HEK293 (cell line): Measurements from ENCODE around the gene PRR20D.

Source experiments
- CTCF ChIA-PET: fragments of 350-600 bp; formaldehyde crosslinking; extraction: SDS; loops from one replicate; lab custom pipeline; 2021; ENCODE audit warnings: antibody characterized with exemption; lab: Yijun Ruan, JAX
- POLR2A ChIA-PET: fragments of 300-600 bp; formaldehyde crosslinking; extraction: SDS; loops from one replicate; lab custom pipeline; 2020; ENCODE audit warnings: antibody characterized with exemption, inconsistent platforms; lab: Yijun Ruan, JAX
- H3K27ac ChIP-seq: fragments of 200-500 bp; sonication (Bioruptor generic); 2 replicates; pipeline ENCODE4 v1.5.1; 2014; ENCODE audit warnings: low read depth, low read length, control low read depth, inconsistent platforms; ENCODE audit errors: extremely low read depth
- H3K36me3 ChIP-seq, 2 experiments: fragments of 200-500 bp in 1 of 2; sonication (Bioruptor generic) in 1 of 2; 1 replicate in 1 of 2; 2 replicates in 1 of 2; pipeline ENCODE4 v1.5.1; 2014 to 2017; ENCODE audit warnings: inconsistent platforms in 2 of 2, low read length in 2 of 2; ENCODE audit not compliant: control insufficient read depth in 2 of 2, insufficient read depth in 1 of 2
- H3K4me1 ChIP-seq: fragments of 200-500 bp; sonication (Bioruptor generic); 2 replicates; pipeline ENCODE4 v1.5.1; 2014; ENCODE audit warnings: mild to moderate bottlenecking, low read length, inconsistent platforms; ENCODE audit not compliant: control insufficient read depth, insufficient read depth
- H3K4me3 ChIP-seq: 2 replicates; pipeline ENCODE4 v1.5.1; 2011; ENCODE audit warnings: low read depth, mild to moderate bottlenecking, control low read depth, low read length, moderate library complexity
- H3K9me3 ChIP-seq: fragments of 200-500 bp; sonication (Bioruptor generic); 2 replicates; pipeline ENCODE4 v1.5.1; 2014; ENCODE audit warnings: low read depth, low read length, inconsistent platforms; ENCODE audit not compliant: control insufficient read depth, insufficient read depth
- BCL11B ChIP-seq: fragments of 450-650 bp; formaldehyde crosslinking; IDR thresholded peaks from 2 replicates; pipeline ENCODE4 v1.5.1; 2016; ENCODE audit warnings: low read depth, missing biosample characterization, missing genetic modification characterization
- SETDB1 ChIP-seq: IDR thresholded peaks from one replicate; pipeline ENCODE4 v1.6.1; 2017; ENCODE audit warnings: mild to moderate bottlenecking, low read length, moderate library complexity, mixed read lengths; ENCODE audit not compliant: insufficient read length
- ZFHX2 ChIP-seq: fragments of 450-650 bp; formaldehyde crosslinking; conservative IDR thresholded peaks from 2 replicates; pipeline ENCODE4 v1.5.1; 2016; ENCODE audit warnings: missing biosample characterization, missing genetic modification characterization
- ZNF426 ChIP-seq: fragments of 450-650 bp; formaldehyde crosslinking; IDR thresholded peaks from 2 replicates; pipeline ENCODE4 v1.5.1; 2017; ENCODE audit warnings: missing biosample characterization, missing genetic modification characterization, mild to moderate bottlenecking, inconsistent platforms, moderate library complexity
- ZNF596 ChIP-seq: fragments of 450-650 bp; IDR thresholded peaks from 2 replicates; pipeline ENCODE4 v1.5.0; 2018; ENCODE audit warnings: missing biosample characterization, mild to moderate bottlenecking, missing genetic modification characterization, moderate library complexity
- ZNF843 ChIP-seq: fragments of 450-650 bp; formaldehyde crosslinking; IDR thresholded peaks from 2 replicates; pipeline ENCODE4 v1.5.1; 2016; ENCODE audit warnings: missing biosample characterization, missing genetic modification characterization
- TF ChIP-seq, protein P1 (sequence below): fragments of 450-650 bp; formaldehyde crosslinking; IDR thresholded peaks from 2 replicates; pipeline ENCODE4 v1.5.1; 2016; ENCODE audit warnings: missing biosample characterization, missing genetic modification characterization, borderline replicate concordance
- TF ChIP-seq, protein P2 (sequence below): fragments of 450-650 bp; formaldehyde crosslinking; IDR thresholded peaks from 2 replicates; pipeline ENCODE4 v1.5.1; 2016; ENCODE audit warnings: missing biosample characterization, missing genetic modification characterization
- TF ChIP-seq, protein P3 (sequence below): fragments of 450-650 bp; formaldehyde crosslinking; IDR thresholded peaks from 2 replicates; pipeline ENCODE4 v1.5.1; 2016; ENCODE audit warnings: missing biosample characterization, missing genetic modification characterization
- TF ChIP-seq, protein P4 (sequence below): fragments of 450-650 bp; formaldehyde crosslinking; conservative IDR thresholded peaks from 2 replicates; pipeline ENCODE4 v1.5.1; 2016; ENCODE audit warnings: low read depth, missing biosample characterization, missing genetic modification characterization

The PRR20D gene

DNA sequence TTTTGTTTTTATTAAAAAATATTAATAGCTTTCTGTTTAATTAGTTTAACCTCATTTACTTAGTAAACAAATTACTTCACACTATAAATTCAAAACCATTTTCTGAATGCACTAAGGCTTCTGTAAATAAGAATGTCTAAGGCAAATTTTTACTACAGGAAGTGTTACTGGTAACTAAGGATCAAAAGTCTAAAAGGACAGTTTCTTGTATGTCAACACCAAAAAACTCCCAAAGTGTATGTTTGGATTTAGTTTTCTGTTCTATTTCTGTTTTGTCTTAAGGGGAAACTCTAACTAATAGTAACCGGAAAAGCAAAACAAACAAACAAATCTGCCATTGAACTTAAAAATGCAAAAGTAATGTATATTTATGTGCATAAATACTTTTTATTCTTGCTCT lies 31.2 kb downstream of the PRR20D start (continued):
- TF ChIP-seq, protein P1, sequence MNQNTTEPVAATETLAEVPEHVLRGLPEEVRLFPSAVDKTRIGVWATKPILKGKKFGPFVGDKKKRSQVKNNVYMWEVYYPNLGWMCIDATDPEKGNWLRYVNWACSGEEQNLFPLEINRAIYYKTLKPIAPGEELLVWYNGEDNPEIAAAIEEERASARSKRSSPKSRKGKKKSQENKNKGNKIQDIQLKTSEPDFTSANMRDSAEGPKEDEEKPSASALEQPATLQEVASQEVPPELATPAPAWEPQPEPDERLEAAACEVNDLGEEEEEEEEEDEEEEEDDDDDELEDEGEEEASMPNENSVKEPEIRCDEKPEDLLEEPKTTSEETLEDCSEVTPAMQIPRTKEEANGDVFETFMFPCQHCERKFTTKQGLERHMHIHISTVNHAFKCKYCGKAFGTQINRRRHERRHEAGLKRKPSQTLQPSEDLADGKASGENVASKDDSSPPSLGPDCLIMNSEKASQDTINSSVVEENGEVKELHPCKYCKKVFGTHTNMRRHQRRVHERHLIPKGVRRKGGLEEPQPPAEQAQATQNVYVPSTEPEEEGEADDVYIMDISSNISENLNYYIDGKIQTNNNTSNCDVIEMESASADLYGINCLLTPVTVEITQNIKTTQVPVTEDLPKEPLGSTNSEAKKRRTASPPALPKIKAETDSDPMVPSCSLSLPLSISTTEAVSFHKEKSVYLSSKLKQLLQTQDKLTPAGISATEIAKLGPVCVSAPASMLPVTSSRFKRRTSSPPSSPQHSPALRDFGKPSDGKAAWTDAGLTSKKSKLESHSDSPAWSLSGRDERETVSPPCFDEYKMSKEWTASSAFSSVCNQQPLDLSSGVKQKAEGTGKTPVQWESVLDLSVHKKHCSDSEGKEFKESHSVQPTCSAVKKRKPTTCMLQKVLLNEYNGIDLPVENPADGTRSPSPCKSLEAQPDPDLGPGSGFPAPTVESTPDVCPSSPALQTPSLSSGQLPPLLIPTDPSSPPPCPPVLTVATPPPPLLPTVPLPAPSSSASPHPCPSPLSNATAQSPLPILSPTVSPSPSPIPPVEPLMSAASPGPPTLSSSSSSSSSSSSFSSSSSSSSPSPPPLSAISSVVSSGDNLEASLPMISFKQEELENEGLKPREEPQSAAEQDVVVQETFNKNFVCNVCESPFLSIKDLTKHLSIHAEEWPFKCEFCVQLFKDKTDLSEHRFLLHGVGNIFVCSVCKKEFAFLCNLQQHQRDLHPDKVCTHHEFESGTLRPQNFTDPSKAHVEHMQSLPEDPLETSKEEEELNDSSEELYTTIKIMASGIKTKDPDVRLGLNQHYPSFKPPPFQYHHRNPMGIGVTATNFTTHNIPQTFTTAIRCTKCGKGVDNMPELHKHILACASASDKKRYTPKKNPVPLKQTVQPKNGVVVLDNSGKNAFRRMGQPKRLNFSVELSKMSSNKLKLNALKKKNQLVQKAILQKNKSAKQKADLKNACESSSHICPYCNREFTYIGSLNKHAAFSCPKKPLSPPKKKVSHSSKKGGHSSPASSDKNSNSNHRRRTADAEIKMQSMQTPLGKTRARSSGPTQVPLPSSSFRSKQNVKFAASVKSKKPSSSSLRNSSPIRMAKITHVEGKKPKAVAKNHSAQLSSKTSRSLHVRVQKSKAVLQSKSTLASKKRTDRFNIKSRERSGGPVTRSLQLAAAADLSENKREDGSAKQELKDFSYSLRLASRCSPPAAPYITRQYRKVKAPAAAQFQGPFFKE: no peak
- TF ChIP-seq, protein P2, sequence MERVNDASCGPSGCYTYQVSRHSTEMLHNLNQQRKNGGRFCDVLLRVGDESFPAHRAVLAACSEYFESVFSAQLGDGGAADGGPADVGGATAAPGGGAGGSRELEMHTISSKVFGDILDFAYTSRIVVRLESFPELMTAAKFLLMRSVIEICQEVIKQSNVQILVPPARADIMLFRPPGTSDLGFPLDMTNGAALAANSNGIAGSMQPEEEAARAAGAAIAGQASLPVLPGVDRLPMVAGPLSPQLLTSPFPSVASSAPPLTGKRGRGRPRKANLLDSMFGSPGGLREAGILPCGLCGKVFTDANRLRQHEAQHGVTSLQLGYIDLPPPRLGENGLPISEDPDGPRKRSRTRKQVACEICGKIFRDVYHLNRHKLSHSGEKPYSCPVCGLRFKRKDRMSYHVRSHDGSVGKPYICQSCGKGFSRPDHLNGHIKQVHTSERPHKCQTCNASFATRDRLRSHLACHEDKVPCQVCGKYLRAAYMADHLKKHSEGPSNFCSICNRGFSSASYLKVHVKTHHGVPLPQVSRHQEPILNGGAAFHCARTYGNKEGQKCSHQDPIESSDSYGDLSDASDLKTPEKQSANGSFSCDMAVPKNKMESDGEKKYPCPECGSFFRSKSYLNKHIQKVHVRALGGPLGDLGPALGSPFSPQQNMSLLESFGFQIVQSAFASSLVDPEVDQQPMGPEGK (tag by site-specific recombination): no peak
- TF ChIP-seq, protein P3, sequence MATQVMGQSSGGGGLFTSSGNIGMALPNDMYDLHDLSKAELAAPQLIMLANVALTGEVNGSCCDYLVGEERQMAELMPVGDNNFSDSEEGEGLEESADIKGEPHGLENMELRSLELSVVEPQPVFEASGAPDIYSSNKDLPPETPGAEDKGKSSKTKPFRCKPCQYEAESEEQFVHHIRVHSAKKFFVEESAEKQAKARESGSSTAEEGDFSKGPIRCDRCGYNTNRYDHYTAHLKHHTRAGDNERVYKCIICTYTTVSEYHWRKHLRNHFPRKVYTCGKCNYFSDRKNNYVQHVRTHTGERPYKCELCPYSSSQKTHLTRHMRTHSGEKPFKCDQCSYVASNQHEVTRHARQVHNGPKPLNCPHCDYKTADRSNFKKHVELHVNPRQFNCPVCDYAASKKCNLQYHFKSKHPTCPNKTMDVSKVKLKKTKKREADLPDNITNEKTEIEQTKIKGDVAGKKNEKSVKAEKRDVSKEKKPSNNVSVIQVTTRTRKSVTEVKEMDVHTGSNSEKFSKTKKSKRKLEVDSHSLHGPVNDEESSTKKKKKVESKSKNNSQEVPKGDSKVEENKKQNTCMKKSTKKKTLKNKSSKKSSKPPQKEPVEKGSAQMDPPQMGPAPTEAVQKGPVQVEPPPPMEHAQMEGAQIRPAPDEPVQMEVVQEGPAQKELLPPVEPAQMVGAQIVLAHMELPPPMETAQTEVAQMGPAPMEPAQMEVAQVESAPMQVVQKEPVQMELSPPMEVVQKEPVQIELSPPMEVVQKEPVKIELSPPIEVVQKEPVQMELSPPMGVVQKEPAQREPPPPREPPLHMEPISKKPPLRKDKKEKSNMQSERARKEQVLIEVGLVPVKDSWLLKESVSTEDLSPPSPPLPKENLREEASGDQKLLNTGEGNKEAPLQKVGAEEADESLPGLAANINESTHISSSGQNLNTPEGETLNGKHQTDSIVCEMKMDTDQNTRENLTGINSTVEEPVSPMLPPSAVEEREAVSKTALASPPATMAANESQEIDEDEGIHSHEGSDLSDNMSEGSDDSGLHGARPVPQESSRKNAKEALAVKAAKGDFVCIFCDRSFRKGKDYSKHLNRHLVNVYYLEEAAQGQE (tag by site-specific recombination): no peak
- no peak for TF ChIP-seq ZNF426 (tag by site-specific recombination)
- TF ChIP-seq, protein P4, sequence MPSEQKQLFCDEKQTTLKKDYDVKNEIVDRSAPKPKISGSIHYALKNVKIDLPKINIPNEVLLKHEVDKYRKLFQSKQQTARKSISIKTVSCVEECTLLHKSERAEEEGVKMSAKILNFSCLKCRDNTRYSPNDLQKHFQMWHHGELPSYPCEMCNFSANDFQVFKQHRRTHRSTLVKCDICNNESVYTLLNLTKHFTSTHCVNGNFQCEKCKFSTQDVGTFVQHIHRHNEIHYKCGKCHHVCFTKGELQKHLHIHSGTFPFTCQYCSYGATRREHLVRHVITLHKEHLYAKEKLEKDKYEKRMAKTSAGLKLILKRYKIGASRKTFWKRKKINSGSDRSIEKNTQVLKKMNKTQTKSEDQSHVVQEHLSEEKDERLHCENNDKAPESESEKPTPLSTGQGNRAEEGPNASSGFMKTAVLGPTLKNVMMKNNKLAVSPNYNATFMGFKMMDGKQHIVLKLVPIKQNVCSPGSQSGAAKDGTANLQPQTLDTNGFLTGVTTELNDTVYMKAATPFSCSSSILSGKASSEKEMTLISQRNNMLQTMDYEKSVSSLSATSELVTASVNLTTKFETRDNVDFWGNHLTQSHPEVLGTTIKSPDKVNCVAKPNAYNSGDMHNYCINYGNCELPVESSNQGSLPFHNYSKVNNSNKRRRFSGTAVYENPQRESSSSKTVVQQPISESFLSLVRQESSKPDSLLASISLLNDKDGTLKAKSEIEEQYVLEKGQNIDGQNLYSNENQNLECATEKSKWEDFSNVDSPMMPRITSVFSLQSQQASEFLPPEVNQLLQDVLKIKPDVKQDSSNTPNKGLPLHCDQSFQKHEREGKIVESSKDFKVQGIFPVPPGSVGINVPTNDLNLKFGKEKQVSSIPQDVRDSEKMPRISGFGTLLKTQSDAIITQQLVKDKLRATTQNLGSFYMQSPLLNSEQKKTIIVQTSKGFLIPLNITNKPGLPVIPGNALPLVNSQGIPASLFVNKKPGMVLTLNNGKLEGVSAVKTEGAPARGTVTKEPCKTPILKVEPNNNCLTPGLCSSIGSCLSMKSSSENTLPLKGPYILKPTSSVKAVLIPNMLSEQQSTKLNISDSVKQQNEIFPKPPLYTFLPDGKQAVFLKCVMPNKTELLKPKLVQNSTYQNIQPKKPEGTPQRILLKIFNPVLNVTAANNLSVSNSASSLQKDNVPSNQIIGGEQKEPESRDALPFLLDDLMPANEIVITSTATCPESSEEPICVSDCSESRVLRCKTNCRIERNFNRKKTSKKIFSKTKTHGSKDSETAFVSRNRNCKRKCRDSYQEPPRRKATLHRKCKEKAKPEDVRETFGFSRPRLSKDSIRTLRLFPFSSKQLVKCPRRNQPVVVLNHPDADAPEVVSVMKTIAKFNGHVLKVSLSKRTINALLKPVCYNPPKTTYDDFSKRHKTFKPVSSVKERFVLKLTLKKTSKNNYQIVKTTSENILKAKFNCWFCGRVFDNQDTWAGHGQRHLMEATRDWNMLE (tag by site-specific recombination): no peak

DNA sequence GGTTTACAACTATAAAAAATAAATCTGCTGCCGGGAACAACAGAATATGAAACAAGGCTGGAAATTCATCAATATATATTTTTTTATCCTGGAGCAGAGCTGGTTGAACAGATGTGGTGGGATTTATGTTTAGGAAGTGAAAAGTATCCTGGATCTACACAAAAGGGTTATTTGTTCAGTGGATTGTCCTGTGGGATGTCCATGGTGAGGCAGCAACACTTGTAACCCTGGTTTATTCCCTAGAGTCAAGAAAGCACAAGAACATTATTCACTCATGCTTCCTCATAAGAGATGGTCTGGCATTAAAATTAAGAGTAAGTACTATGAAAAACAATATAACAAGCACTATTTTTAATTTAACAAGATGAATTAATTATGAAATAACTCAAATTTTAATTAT lies 52.6 kb downstream of the PRR20D start:
- TF ChIP-seq SETDB1 (no peak), ZNF843 (tag by site-specific recombination) (no peak), ZNF596 (tag by site-specific recombination) (no peak), BCL11B (no peak), ZFHX2 (tag by site-specific recombination) (no peak)
- Histone ChIP-seq H3K4me3 (no peak overlapping the region), H3K27ac (no peak overlapping the region), H3K4me1 (no peaks in the 10 kb centered on the region), H3K9me3 (no peaks in the 10 kb centered on the region), H3K36me3 (no peaks in the 10 kb centered on the region)
- CTCF ChIA-PET: no interaction called here
- POLR2A ChIA-PET: no interaction called here
